ENCODE measurements around the gene DCAF15. TPM values are rescaled to one million over a fixed set of nuclear protein-coding genes. Genes with fewer than 3 reads are reported as not detected.

The DCAF15 gene
- total and polyA plus RNA-seq, 2 experiments from 2014 or later, result 39.5 to 81.3 TPM

GRCh38 chr19:13917888-13918406 is 34.4 kb upstream of the DCAF15 start:
- TF ChIP-seq STAT1 (IDR thresholded peaks at IDR 0.05; ENCODE audit: unreplicated experiment), result no peak
- TF ChIP-seq ZNF114 (CRISPR knock-in tag; IDR thresholded peaks at IDR 0.05), result no peak
- no peak for TF ChIP-seq CREB1 (CRISPR knock-in tag; IDR thresholded peaks at IDR 0.05; ENCODE audit: low read depth)
- no peak for TF ChIP-seq EZH2 (IDR thresholded peaks at IDR 0.05; ENCODE audit: low read depth, unreplicated experiment)
- no peak for TF ChIP-seq ZNF331 (CRISPR knock-in tag; IDR thresholded peaks at IDR 0.05; ENCODE audit: low read depth)
- no peak for TF ChIP-seq POLR2AphosphoS5 (IDR thresholded peaks at IDR 0.05; ENCODE audit: low read depth)
- no peak for TF ChIP-seq REST (IDR thresholded peaks at IDR 0.05; ENCODE audit: unreplicated experiment)
- TF ChIP-seq, protein P1, sequence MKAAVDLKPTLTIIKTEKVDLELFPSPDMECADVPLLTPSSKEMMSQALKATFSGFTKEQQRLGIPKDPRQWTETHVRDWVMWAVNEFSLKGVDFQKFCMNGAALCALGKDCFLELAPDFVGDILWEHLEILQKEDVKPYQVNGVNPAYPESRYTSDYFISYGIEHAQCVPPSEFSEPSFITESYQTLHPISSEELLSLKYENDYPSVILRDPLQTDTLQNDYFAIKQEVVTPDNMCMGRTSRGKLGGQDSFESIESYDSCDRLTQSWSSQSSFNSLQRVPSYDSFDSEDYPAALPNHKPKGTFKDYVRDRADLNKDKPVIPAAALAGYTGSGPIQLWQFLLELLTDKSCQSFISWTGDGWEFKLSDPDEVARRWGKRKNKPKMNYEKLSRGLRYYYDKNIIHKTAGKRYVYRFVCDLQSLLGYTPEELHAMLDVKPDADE (IDR thresholded peaks at IDR 0.05), result no peak
- TF ChIP-seq, protein P2, sequence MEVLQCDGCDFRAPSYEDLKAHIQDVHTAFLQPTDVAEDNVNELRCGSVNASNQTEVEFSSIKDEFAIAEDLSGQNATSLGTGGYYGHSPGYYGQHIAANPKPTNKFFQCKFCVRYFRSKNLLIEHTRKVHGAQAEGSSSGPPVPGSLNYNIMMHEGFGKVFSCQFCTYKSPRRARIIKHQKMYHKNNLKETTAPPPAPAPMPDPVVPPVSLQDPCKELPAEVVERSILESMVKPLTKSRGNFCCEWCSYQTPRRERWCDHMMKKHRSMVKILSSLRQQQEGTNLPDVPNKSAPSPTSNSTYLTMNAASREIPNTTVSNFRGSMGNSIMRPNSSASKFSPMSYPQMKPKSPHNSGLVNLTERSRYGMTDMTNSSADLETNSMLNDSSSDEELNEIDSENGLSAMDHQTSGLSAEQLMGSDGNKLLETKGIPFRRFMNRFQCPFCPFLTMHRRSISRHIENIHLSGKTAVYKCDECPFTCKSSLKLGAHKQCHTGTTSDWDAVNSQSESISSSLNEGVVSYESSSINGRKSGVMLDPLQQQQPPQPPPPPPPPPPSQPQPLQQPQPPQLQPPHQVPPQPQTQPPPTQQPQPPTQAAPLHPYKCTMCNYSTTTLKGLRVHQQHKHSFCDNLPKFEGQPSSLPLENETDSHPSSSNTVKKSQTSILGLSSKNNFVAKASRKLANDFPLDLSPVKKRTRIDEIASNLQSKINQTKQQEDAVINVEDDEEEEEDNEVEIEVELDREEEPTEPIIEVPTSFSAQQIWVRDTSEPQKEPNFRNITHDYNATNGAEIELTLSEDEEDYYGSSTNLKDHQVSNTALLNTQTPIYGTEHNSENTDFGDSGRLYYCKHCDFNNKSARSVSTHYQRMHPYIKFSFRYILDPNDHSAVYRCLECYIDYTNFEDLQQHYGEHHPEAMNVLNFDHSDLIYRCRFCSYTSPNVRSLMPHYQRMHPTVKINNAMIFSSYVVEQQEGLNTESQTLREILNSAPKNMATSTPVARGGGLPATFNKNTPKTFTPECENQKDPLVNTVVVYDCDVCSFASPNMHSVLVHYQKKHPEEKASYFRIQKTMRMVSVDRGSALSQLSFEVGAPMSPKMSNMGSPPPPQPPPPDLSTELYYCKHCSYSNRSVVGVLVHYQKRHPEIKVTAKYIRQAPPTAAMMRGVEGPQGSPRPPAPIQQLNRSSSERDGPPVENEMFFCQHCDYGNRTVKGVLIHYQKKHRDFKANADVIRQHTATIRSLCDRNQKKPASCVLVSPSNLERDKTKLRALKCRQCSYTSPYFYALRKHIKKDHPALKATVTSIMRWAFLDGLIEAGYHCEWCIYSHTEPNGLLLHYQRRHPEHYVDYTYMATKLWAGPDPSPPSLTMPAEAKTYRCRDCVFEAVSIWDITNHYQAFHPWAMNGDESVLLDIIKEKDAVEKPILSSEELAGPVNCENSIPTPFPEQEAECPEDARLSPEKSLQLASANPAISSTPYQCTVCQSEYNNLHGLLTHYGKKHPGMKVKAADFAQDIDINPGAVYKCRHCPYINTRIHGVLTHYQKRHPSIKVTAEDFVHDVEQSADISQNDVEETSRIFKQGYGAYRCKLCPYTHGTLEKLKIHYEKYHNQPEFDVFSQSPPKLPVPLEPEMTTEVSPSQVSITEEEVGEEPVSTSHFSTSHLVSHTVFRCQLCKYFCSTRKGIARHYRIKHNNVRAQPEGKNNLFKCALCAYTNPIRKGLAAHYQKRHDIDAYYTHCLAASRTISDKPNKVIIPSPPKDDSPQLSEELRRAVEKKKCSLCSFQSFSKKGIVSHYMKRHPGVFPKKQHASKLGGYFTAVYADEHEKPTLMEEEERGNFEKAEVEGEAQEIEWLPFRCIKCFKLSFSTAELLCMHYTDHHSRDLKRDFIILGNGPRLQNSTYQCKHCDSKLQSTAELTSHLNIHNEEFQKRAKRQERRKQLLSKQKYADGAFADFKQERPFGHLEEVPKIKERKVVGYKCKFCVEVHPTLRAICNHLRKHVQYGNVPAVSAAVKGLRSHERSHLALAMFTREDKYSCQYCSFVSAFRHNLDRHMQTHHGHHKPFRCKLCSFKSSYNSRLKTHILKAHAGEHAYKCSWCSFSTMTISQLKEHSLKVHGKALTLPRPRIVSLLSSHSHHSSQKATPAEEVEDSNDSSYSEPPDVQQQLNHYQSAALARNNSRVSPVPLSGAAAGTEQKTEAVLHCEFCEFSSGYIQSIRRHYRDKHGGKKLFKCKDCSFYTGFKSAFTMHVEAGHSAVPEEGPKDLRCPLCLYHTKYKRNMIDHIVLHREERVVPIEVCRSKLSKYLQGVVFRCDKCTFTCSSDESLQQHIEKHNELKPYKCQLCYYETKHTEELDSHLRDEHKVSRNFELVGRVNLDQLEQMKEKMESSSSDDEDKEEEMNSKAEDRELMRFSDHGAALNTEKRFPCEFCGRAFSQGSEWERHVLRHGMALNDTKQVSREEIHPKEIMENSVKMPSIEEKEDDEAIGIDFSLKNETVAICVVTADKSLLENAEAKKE (CRISPR knock-in tag; IDR thresholded peaks at IDR 0.05), result no peak
- TF ChIP-seq, protein P3, sequence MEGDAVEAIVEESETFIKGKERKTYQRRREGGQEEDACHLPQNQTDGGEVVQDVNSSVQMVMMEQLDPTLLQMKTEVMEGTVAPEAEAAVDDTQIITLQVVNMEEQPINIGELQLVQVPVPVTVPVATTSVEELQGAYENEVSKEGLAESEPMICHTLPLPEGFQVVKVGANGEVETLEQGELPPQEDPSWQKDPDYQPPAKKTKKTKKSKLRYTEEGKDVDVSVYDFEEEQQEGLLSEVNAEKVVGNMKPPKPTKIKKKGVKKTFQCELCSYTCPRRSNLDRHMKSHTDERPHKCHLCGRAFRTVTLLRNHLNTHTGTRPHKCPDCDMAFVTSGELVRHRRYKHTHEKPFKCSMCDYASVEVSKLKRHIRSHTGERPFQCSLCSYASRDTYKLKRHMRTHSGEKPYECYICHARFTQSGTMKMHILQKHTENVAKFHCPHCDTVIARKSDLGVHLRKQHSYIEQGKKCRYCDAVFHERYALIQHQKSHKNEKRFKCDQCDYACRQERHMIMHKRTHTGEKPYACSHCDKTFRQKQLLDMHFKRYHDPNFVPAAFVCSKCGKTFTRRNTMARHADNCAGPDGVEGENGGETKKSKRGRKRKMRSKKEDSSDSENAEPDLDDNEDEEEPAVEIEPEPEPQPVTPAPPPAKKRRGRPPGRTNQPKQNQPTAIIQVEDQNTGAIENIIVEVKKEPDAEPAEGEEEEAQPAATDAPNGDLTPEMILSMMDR (conservative IDR thresholded peaks at IDR 0.05; ENCODE audit: low read depth in 2 of 2), result no peak
- TF ChIP-seq NANOG (IDR thresholded peaks at IDR 0.05; ENCODE audit: borderline replicate concordance), result no peak
- TF ChIP-seq EZH2phosphoT487 (IDR thresholded peaks at IDR 0.05; ENCODE audit: unreplicated experiment), result no peak
- no peak for TF ChIP-seq JUNB (IDR thresholded peaks at IDR 0.05; ENCODE audit: unreplicated experiment)
- Histone ChIP-seq H3F3A (replicated peaks; ENCODE audit: low read depth) (no peaks in the 10 kb centered on the region), H3K4me1 (ENCODE audit: insufficient read depth) (no peaks in the 10 kb centered on the region), H3K27ac (ENCODE audit: low read depth) (no peak overlapping the region), H3K36me3 (ENCODE audit: insufficient read depth) (peaks cover 11% of the 10 kb centered on the region), H3K79me2 (replicated peaks; ENCODE audit: insufficient read depth) (no peaks in the 10 kb centered on the region), H3K4me3 (no peak overlapping the region), H3K27me3 (ENCODE audit: insufficient read depth) (no peaks in the 10 kb centered on the region), H2AFZ (no peak overlapping the region), H4K20me1 (replicated peaks; ENCODE audit: insufficient read depth) (peaks cover 4% of the 10 kb centered on the region), H3K4me2 (no peak overlapping the region), H3K9me2 (ENCODE audit: insufficient read depth) (no peaks in the 10 kb centered on the region)
- Mint-ChIP-seq H3K4me1 (no peaks in the 10 kb centered on the region), H3K27me3 (ENCODE audit: insufficient read depth, low read depth, poor library complexity) (peaks cover 10% of the 10 kb centered on the region), H3K9me3 (peaks cover 9% of the 10 kb centered on the region; the same call in 2 of the 3 replicates), H3K4me3 (no peak overlapping the region), H3K36me3 (ENCODE audit: low read depth) (peaks cover 62% of the 10 kb centered on the region), H3K27ac (no peak overlapping the region)
- ATAC-seq (no peak), DNase-seq (ENCODE audit: low spot score) (no peak)

Data from GM23338 (cell line).